A549 (cell line): Measurements from ENCODE around the gene ITPKB. TPM values are rescaled to one million over a fixed set of nuclear protein-coding genes. Genes with fewer than 3 reads are reported as not detected.

Source experiments
- ATAC-seq, 2 experiments: fragments of 200-7000 bp in 1 of 2; fragments of >200 bp in 1 of 2; cut with Nextera tagmentation in 1 of 2; cut with Tn5 transposase in 1 of 2; 3 replicates each; pipeline versions ENCODE4 v1.8.0 to v1.9.1; 2018 to 2020; ENCODE audit warnings: mild to moderate bottlenecking in 1 of 2, moderate library complexity in 1 of 2
- CTCF ChIA-PET: fragments of 300-600 bp; sonication (Branson Sonifier 250); formaldehyde crosslinking; extraction: SDS; loops from one replicate; lab custom pipeline; 2021; ENCODE audit warnings: antibody characterized with exemption, inconsistent platforms; lab: Yijun Ruan, JAX
- POLR2A ChIA-PET: fragments of 350-600 bp; formaldehyde crosslinking; extraction: SDS; loops from one replicate; lab custom pipeline; 2021; ENCODE audit warnings: antibody characterized with exemption, inconsistent platforms; lab: Yijun Ruan, JAX
- DNase-seq, 2 experiments: peaks; one replicate each; pipeline versions ENCODE4 v3.0.0 to v3.0.0-alpha.2; 2011 to 2016; ENCODE audit warnings: low read depth in 1 of 2, low spot score in 1 of 2
- FAIRE-seq: peaks from 2 replicates; lab custom pipeline; 2011; peaks lifted over from hg19 to GRCh38; lab: Jason Lieb, UNC
- H3K27ac ChIP-seq, 2 experiments: fragments of >200 bp; sonication (Bioruptor Twin); formaldehyde crosslinking; 3 replicates each; pipeline ENCODE4 v1.5.1; 2016 to 2017
- H3K4me1 ChIP-seq: fragments of >200 bp; sonication (Bioruptor Twin); formaldehyde crosslinking; 3 replicates; pipeline ENCODE4 v1.6.1; 2016
- H3K4me2 ChIP-seq: fragments of >200 bp; sonication (Bioruptor Twin); formaldehyde crosslinking; 3 replicates; pipeline ENCODE4 v1.6.1; 2016
- H3K4me3 ChIP-seq: fragments of >200 bp; sonication (Bioruptor Twin); formaldehyde crosslinking; 3 replicates; pipeline ENCODE4 v1.5.1; 2016
- H3K9me3 ChIP-seq: fragments of >200 bp; sonication (Bioruptor Twin); formaldehyde crosslinking; 3 replicates; pipeline ENCODE4 v1.6.1; 2016
- CBX8 ChIP-seq: fragments of 200-600 bp; sonication (generic); IDR thresholded peaks from 2 replicates; pipeline ENCODE4 v1.6.1; 2016
- CEBPB ChIP-seq, 2 experiments: fragments of >200 bp in 1 of 2; sonication (Bioruptor Twin) in 1 of 2; formaldehyde crosslinking in 1 of 2; IDR thresholded peaks; 2 replicates each; pipeline ENCODE4 v1.6.1; 2012 to 2016
- EHF ChIP-seq: fragments of 250-450 bp; sonication (Bioruptor Pico); IDR thresholded peaks from 2 replicates; pipeline ENCODE4 v1.5.0; 2020; ENCODE audit warnings: mild to moderate bottlenecking
- ESRRA ChIP-seq: fragments of 150-350 bp; IDR thresholded peaks from 2 replicates; pipeline ENCODE4 v1.6.1; 2014; ENCODE audit warnings: mild to moderate bottlenecking, low read length, borderline replicate concordance
- FOSB ChIP-seq: fragments of 250-450 bp; sonication (Bioruptor Pico); IDR thresholded peaks from 2 replicates; pipeline ENCODE4 v1.5.0; 2020; ENCODE audit warnings: mild to moderate bottlenecking, moderate library complexity
- FOSL2 ChIP-seq, 2 experiments: fragments of 450-650 bp in 1 of 2; fragments of >200 bp in 1 of 2; sonication (Bioruptor Twin) in 1 of 2; formaldehyde crosslinking; IDR thresholded peaks; 2 replicates each; pipeline versions ENCODE4 v1.5.0 to v1.6.1; 2016 to 2020; ENCODE audit warnings: mild to moderate bottlenecking in 1 of 2, moderate library complexity in 1 of 2
- HEYL ChIP-seq: fragments of 250-450 bp; sonication (Bioruptor Pico); IDR thresholded peaks from 2 replicates; pipeline ENCODE4 v1.8.0; 2021; ENCODE audit warnings: mild to moderate bottlenecking, moderate library complexity
- MAFK ChIP-seq: fragments of 450-650 bp; IDR thresholded peaks from 2 replicates; pipeline ENCODE4 v1.6.1; 2014; ENCODE audit not compliant: partially characterized antibody
- MAZ ChIP-seq: fragments of 150-350 bp; IDR thresholded peaks from 2 replicates; pipeline ENCODE4 v1.6.1; 2014; ENCODE audit warnings: antibody characterized with exemption, low read depth, low read length, borderline replicate concordance
- POLR2AphosphoS2 ChIP-seq: conservative IDR thresholded peaks from 2 replicates; pipeline ENCODE4 v1.6.1; 2012; ENCODE audit warnings: low read length, improper control_type of control experiment, inconsistent platforms
- RAD21 ChIP-seq, 2 experiments: fragments of >200 bp in 1 of 2; sonication (Bioruptor Twin) in 1 of 2; formaldehyde crosslinking in 1 of 2; IDR thresholded peaks in 1 of 2; conservative IDR thresholded peaks in 1 of 2; 2 replicates in 1 of 2; 3 replicates in 1 of 2; pipeline ENCODE4 v1.6.1; 2012 to 2018; ENCODE audit warnings: inconsistent platforms in 1 of 2
- RNF2 ChIP-seq: fragments of 200-600 bp; sonication (generic); IDR thresholded peaks from 2 replicates; pipeline ENCODE4 v1.6.1; 2016; ENCODE audit warnings: low read depth, mild to moderate bottlenecking, antibody characterized with exemption, moderate library complexity, borderline replicate concordance
- SREBF2 ChIP-seq: fragments of 450-650 bp; IDR thresholded peaks from 2 replicates; pipeline ENCODE4 v1.6.1; 2014; ENCODE audit warnings: mild to moderate bottlenecking, moderate library complexity
- TP53 ChIP-seq: fragments of 250-450 bp; sonication (Bioruptor Pico); IDR thresholded peaks from 2 replicates; pipeline ENCODE4 v1.5.0; 2021; ENCODE audit warnings: mild to moderate bottlenecking, moderate library complexity
- ZC3H11A ChIP-seq: fragments of 450-650 bp; IDR thresholded peaks from 2 replicates; pipeline ENCODE4 v1.6.1; 2014; ENCODE audit warnings: antibody characterized with exemption, mild to moderate bottlenecking
- WGBS: methylation state at CpG from one replicate; pipeline ENCODE4 v1.1.6; 2017; ENCODE audit errors: missing lambda C conversion rate; 5-methylcytosine and 5-hydroxymethylcytosine counted together
- polyA plus RNA-seq, 4 experiments: library from polyadenylated mRNA; depleted of rRNA in 3 of 4; stranded (reverse); fragments of >200 nt; fragmentation: RNase III in 1 of 4; extraction: RNeasy Plus Mini Kit Qiagen cat#74134 plus additional on column Dnase treatment in 1 of 4; gene quantifications; 2 replicates in 3 of 4; 3 replicates in 1 of 4; pipeline ENCODE4 v1.2.3, GENCODE V29; 2011 to 2017
- TF ChIP-seq, protein P1 (sequence below): fragments of 200-600 bp; sonication (generic); IDR thresholded peaks from 2 replicates; pipeline ENCODE4 v1.6.1; 2016; ENCODE audit warnings: antibody characterized with exemption, mild to moderate bottlenecking, moderate library complexity
- TF ChIP-seq, protein P2 (sequence below): fragments of 450-650 bp; IDR thresholded peaks from 2 replicates; pipeline ENCODE4 v1.6.1; 2014; ENCODE audit warnings: antibody characterized with exemption
- TF ChIP-seq, protein P3 (sequence below): IDR thresholded peaks from 2 replicates; pipeline ENCODE4 v1.6.1; 2012; ENCODE audit warnings: low read depth, borderline replicate concordance
- TF ChIP-seq, protein P4 (sequence below): fragments of >200 bp; sonication (Bioruptor Twin); formaldehyde crosslinking; IDR thresholded peaks from 3 replicates; pipeline ENCODE4 v1.5.1; 2016
- TF ChIP-seq, protein P5 (sequence below): fragments of >200 bp; sonication (Bioruptor Twin); formaldehyde crosslinking; IDR thresholded peaks from 2 replicates; pipeline ENCODE4 v1.6.1; 2016
- TF ChIP-seq, protein P6 (sequence below): fragments of 150-350 bp; IDR thresholded peaks from 2 replicates; pipeline ENCODE4 v1.6.1; 2014; ENCODE audit warnings: low read depth, mild to moderate bottlenecking, low read length
- TF ChIP-seq, protein P7 (sequence below): IDR thresholded peaks from 2 replicates; pipeline ENCODE4 v1.6.1; 2012

ITPKB gene
- polyA plus RNA-seq, 2 of the 4 experiments (the other 2 are of a cell fraction), result 1.7 to 2.8 TPM

DNA sequence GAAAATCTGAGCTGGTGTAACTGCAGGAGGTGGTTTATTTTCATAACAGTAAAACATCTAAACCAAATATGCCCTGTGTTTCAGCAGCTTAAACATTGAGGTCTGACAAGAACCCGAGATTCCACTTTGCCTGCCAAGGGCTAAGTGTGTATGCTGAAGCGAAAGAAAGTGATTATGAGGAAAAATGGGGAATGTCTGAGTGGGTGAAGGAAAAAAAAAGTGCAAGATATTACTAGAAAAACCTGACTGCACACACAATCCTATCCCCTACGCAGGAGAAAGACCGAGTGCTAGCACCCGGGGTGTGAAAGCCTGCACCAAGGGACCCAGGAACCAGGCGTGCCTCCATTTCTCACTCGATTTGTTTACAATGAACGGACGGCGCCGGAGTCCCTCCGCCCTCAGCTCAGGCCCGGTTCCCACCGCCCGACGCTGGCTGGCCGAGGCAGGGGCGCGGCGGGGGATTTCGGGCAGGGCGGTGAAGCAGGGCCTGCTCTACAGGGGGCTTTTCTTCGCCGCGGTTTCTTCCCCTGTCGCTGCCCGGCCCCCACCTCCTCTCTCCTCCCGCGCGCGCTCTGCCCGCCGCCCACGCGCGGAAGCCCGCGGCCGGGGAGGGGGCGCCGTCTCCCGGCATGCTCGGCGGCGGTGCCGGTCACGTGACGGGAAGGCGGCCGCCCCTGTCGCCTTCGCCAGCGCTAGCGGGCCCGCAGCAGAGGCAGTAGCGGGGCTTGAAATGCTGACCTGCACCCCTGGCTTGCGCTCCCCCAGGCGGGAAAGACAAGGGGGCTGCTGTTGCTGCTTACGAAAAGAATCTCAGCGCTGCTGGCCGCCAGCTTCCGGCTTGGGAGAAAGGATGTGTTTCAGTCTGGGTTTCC lies 35.9 kb downstream of the ITPKB start (continued):
- TF ChIP-seq, protein P1, sequence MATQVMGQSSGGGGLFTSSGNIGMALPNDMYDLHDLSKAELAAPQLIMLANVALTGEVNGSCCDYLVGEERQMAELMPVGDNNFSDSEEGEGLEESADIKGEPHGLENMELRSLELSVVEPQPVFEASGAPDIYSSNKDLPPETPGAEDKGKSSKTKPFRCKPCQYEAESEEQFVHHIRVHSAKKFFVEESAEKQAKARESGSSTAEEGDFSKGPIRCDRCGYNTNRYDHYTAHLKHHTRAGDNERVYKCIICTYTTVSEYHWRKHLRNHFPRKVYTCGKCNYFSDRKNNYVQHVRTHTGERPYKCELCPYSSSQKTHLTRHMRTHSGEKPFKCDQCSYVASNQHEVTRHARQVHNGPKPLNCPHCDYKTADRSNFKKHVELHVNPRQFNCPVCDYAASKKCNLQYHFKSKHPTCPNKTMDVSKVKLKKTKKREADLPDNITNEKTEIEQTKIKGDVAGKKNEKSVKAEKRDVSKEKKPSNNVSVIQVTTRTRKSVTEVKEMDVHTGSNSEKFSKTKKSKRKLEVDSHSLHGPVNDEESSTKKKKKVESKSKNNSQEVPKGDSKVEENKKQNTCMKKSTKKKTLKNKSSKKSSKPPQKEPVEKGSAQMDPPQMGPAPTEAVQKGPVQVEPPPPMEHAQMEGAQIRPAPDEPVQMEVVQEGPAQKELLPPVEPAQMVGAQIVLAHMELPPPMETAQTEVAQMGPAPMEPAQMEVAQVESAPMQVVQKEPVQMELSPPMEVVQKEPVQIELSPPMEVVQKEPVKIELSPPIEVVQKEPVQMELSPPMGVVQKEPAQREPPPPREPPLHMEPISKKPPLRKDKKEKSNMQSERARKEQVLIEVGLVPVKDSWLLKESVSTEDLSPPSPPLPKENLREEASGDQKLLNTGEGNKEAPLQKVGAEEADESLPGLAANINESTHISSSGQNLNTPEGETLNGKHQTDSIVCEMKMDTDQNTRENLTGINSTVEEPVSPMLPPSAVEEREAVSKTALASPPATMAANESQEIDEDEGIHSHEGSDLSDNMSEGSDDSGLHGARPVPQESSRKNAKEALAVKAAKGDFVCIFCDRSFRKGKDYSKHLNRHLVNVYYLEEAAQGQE, result no peak
- TF ChIP-seq MAFK, result no peak
- TF ChIP-seq HEYL (CRISPR knock-in tag), result 0 out of 2 replicates have a peak, but pooled peaks have one; percentile 32
- TF ChIP-seq, protein P2, sequence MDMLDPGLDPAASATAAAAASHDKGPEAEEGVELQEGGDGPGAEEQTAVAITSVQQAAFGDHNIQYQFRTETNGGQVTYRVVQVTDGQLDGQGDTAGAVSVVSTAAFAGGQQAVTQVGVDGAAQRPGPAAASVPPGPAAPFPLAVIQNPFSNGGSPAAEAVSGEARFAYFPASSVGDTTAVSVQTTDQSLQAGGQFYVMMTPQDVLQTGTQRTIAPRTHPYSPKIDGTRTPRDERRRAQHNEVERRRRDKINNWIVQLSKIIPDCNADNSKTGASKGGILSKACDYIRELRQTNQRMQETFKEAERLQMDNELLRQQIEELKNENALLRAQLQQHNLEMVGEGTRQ, result peak; percentile 86
- no peak for TF ChIP-seq RNF2
- TF ChIP-seq ZC3H11A, result no peak
- TF ChIP-seq FOSL2 (IDR thresholded peaks at IDR 0.05), result no peak
- TF ChIP-seq FOSL2 (CRISPR knock-in tag; IDR thresholded peaks at IDR 0.05), result peak; percentile 38
- TF ChIP-seq POLR2AphosphoS2, result no peak
- TF ChIP-seq, protein P3, sequence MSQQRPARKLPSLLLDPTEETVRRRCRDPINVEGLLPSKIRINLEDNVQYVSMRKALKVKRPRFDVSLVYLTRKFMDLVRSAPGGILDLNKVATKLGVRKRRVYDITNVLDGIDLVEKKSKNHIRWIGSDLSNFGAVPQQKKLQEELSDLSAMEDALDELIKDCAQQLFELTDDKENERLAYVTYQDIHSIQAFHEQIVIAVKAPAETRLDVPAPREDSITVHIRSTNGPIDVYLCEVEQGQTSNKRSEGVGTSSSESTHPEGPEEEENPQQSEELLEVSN, result peak; percentile 79
- TF ChIP-seq, protein P4, sequence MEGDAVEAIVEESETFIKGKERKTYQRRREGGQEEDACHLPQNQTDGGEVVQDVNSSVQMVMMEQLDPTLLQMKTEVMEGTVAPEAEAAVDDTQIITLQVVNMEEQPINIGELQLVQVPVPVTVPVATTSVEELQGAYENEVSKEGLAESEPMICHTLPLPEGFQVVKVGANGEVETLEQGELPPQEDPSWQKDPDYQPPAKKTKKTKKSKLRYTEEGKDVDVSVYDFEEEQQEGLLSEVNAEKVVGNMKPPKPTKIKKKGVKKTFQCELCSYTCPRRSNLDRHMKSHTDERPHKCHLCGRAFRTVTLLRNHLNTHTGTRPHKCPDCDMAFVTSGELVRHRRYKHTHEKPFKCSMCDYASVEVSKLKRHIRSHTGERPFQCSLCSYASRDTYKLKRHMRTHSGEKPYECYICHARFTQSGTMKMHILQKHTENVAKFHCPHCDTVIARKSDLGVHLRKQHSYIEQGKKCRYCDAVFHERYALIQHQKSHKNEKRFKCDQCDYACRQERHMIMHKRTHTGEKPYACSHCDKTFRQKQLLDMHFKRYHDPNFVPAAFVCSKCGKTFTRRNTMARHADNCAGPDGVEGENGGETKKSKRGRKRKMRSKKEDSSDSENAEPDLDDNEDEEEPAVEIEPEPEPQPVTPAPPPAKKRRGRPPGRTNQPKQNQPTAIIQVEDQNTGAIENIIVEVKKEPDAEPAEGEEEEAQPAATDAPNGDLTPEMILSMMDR, result no peak
- no peak for TF ChIP-seq MAZ
- TF ChIP-seq FOSB (CRISPR knock-in tag), result no peak
- TF ChIP-seq ESRRA, result no peak

DNA sequence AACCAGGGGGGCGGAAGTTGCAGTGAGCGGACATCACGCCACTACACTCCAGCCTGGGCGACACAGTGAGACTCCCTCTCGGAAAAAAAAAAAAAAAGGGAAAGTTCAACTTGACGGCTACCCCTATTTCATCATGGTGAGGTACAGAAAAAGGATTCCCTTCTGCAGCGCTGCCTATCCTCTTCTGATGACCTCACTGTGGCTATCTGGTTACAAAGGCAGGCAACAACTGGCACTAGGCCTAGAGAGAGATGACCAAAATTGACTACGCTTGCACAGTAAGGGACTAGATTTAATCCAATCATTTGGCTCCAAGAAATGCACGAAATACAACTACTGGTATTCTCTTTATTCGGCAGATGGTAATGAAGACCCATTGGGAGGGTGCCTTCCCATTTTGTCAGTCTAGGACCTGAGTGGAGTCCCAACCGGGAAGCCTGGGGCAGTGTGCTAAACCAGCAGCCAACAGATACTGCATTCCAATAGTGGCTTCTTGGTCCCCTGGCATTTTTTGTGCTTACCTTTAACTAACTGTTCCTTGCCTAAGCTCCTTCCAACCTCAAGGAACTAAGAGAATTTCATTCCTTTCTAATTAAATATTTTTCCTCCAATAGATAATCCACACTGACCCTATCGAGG lies 36.6 kb downstream of the ITPKB start:
- TF ChIP-seq, protein P5, sequence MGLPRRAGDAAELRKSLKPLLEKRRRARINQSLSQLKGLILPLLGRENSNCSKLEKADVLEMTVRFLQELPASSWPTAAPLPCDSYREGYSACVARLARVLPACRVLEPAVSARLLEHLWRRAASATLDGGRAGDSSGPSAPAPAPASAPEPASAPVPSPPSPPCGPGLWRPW, result no peak
- TF ChIP-seq ZC3H11A, result no peak
- no peak for TF ChIP-seq RAD21 (conservative IDR thresholded peaks at IDR 0.05 in 1 of 2, IDR thresholded peaks at IDR 0.05 in 1 of 2)
- no peak for TF ChIP-seq CEBPB (IDR thresholded peaks at IDR 0.05)
- no peak for TF ChIP-seq CBX8
- TF ChIP-seq EHF (CRISPR knock-in tag), result no peak
- TF ChIP-seq, protein P6, sequence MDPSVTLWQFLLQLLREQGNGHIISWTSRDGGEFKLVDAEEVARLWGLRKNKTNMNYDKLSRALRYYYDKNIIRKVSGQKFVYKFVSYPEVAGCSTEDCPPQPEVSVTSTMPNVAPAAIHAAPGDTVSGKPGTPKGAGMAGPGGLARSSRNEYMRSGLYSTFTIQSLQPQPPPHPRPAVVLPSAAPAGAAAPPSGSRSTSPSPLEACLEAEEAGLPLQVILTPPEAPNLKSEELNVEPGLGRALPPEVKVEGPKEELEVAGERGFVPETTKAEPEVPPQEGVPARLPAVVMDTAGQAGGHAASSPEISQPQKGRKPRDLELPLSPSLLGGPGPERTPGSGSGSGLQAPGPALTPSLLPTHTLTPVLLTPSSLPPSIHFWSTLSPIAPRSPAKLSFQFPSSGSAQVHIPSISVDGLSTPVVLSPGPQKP, result no peak
- no peak for TF ChIP-seq SREBF2
- TF ChIP-seq TP53 (CRISPR knock-in tag), result no peak
- TF ChIP-seq, protein P7, sequence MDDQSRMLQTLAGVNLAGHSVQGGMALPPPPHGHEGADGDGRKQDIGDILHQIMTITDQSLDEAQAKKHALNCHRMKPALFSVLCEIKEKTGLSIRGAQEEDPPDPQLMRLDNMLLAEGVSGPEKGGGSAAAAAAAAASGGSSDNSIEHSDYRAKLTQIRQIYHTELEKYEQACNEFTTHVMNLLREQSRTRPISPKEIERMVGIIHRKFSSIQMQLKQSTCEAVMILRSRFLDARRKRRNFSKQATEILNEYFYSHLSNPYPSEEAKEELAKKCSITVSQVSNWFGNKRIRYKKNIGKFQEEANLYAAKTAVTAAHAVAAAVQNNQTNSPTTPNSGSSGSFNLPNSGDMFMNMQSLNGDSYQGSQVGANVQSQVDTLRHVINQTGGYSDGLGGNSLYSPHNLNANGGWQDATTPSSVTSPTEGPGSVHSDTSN, result no peak
- Histone ChIP-seq H3K4me2 (peak overlapping the region; percentile 78), H3K27ac (peak overlapping the region; percentile 89 to 99), H3K9me3 (no peaks in the 10 kb centered on the region), H3K4me3 (peak overlapping the region; percentile 68), H3K4me1 (0 out of 3 replicates have a peak, but pooled peaks cover 4% of the 10 kb centered on the region)
- CTCF ChIA-PET, result no interaction called here
- ATAC-seq (peak in 1 of 2 experiments; percentile 18; a peak in 3 of 6 replicates), FAIRE-seq (no peak), DNase-seq (no peak)
- WGBS, result 89% methylated on average over 12 of the region's 12 CpGs
- POLR2A ChIA-PET, result interaction anchor here (0.6 to 1.1 kb wide), 3 partner anchors 21 to 236 kb away, joined by 3 to 6 read pairs (median 3); no protein-coding TSS in a partner anchor
